ENCODE data around the gene CC2D2A.
A peak's percentile ranks its signal among the peaks of the same experiment; 100 is the strongest.

The CC2D2A gene

GRCh38 chr4:15544248-15544729 lies 74.6 kb downstream of the CC2D2A start:
- Histone ChIP-seq H3K4me1 (ENCODE audit: insufficient read depth, low read length) (no peaks in the 10 kb centered on the region), H3K4me3 (ENCODE audit: low read depth in 1 of 2, low read length in 2 of 2) (no peak overlapping the region), H3K27me3 (ENCODE audit: control insufficient read depth in 1 of 2, insufficient read depth in 2 of 2, low read length in 2 of 2) (no peaks in the 10 kb centered on the region), H3K27ac (ENCODE audit: low read depth, low read length) (no peak overlapping the region), H3K36me3 (ENCODE audit: insufficient read depth, low read length) (peaks cover 46% of the 10 kb centered on the region), H3K9me3 (ENCODE audit: low read length) (no peaks in the 10 kb centered on the region), H3K9ac (ENCODE audit: low read length) (no peak overlapping the region)

GRCh38 chr4:15545371-15545770 lies 75.7 kb downstream of the CC2D2A start:
- Histone ChIP-seq H3K9ac (ENCODE audit: low read length) (no peak overlapping the region), H3K4me1 (ENCODE audit: insufficient read depth, low read length) (no peaks in the 10 kb centered on the region), H3K9me3 (ENCODE audit: low read length) (no peaks in the 10 kb centered on the region), H3K36me3 (ENCODE audit: insufficient read depth, low read length) (peaks cover 44% of the 10 kb centered on the region), H3K27ac (ENCODE audit: low read depth, low read length) (no peak overlapping the region), H3K4me3 (ENCODE audit: low read depth in 1 of 2, low read length in 2 of 2) (no peak overlapping the region), H3K27me3 (ENCODE audit: control insufficient read depth in 1 of 2, insufficient read depth in 2 of 2, low read length in 2 of 2) (no peaks in the 10 kb centered on the region)

- H3K36me3 ChIP-seq (ENCODE audit: insufficient read depth, low read length), result peaks cover 44% of the 10 kb centered on the region
- H3K4me1 ChIP-seq (ENCODE audit: insufficient read depth, low read length), result no peaks in the 10 kb centered on the region
Observed at GRCh38 chr4:15547392-15547791, 77.7 kb downstream of the CC2D2A start.

GRCh38 chr4:15550491-15550890 lies 80.8 kb downstream of the CC2D2A start:
- Histone ChIP-seq H3K9me3 (ENCODE audit: low read length) (no peaks in the 10 kb centered on the region), H3K9ac (ENCODE audit: low read length) (no peak overlapping the region), H3K4me1 (ENCODE audit: insufficient read depth, low read length) (no peaks in the 10 kb centered on the region), H3K4me3 (ENCODE audit: low read depth in 1 of 2, low read length in 2 of 2) (no peak overlapping the region), H3K27me3 (ENCODE audit: control insufficient read depth in 1 of 2, insufficient read depth in 2 of 2, low read length in 2 of 2) (no peaks in the 10 kb centered on the region), H3K36me3 (ENCODE audit: insufficient read depth, low read length) (peaks cover 47% of the 10 kb centered on the region), H3K27ac (ENCODE audit: low read depth, low read length) (no peak overlapping the region)

More at GRCh38 chr4:15547392-15547791, 77.7 kb downstream of the CC2D2A start:
- Histone ChIP-seq H3K4me3 (ENCODE audit: low read depth in 1 of 2, low read length in 2 of 2) (no peak overlapping the region), H3K27ac (ENCODE audit: low read depth, low read length) (no peak overlapping the region), H3K27me3 (ENCODE audit: control insufficient read depth in 1 of 2, insufficient read depth in 2 of 2, low read length in 2 of 2) (no peaks in the 10 kb centered on the region), H3K9me3 (ENCODE audit: low read length) (no peaks in the 10 kb centered on the region), H3K9ac (ENCODE audit: low read length) (no peak overlapping the region)

- peaks cover 50% of the 10 kb centered on the region for H3K36me3 ChIP-seq (ENCODE audit: insufficient read depth, low read length)
- H3K27me3 ChIP-seq (ENCODE audit: control insufficient read depth in 1 of 2, insufficient read depth in 2 of 2, low read length in 2 of 2), result no peaks in the 10 kb centered on the region
- no peak overlapping the region for H3K9ac ChIP-seq (ENCODE audit: low read length)
- no peak overlapping the region for H3K27ac ChIP-seq (ENCODE audit: low read depth, low read length)
- no peak overlapping the region for H3K4me3 ChIP-seq (ENCODE audit: low read depth in 1 of 2, low read length in 2 of 2)
- H3K9me3 ChIP-seq (ENCODE audit: low read length), result no peaks in the 10 kb centered on the region
- no peaks in the 10 kb centered on the region for H3K4me1 ChIP-seq (ENCODE audit: insufficient read depth, low read length)
Observed at GRCh38 chr4:15551740-15552446, 82.2 kb downstream of the CC2D2A start.

GRCh38 chr4:15552557-15553362 lies 83.1 kb downstream of the CC2D2A start:
- Histone ChIP-seq H3K9ac (ENCODE audit: low read length) (no peak overlapping the region), H3K27me3 (ENCODE audit: control insufficient read depth in 1 of 2, insufficient read depth in 2 of 2, low read length in 2 of 2) (no peaks in the 10 kb centered on the region), H3K27ac (ENCODE audit: low read depth, low read length) (no peak overlapping the region), H3K4me3 (ENCODE audit: low read depth in 1 of 2, low read length in 2 of 2) (no peak overlapping the region), H3K36me3 (ENCODE audit: insufficient read depth, low read length) (peaks cover 57% of the 10 kb centered on the region), H3K9me3 (ENCODE audit: low read length) (no peaks in the 10 kb centered on the region), H3K4me1 (ENCODE audit: insufficient read depth, low read length) (no peaks in the 10 kb centered on the region)

- Histone ChIP-seq H3K4me1 (ENCODE audit: insufficient read depth, low read length) (peaks cover 4% of the 10 kb centered on the region), H3K9me3 (ENCODE audit: low read length) (no peaks in the 10 kb centered on the region), H3K36me3 (ENCODE audit: insufficient read depth, low read length) (peaks cover 60% of the 10 kb centered on the region), H3K4me3 (ENCODE audit: low read depth in 1 of 2, low read length in 2 of 2) (no peak overlapping the region), H3K9ac (ENCODE audit: low read length) (no peak overlapping the region), H3K27me3 (ENCODE audit: control insufficient read depth in 1 of 2, insufficient read depth in 2 of 2, low read length in 2 of 2) (no peaks in the 10 kb centered on the region), H3K27ac (ENCODE audit: low read depth, low read length) (no peak overlapping the region)
Observed at GRCh38 chr4:15556511-15557092, 86.9 kb downstream of the CC2D2A start.

- Histone ChIP-seq H3K4me1 (ENCODE audit: insufficient read depth, low read length) (peaks cover 16% of the 10 kb centered on the region), H3K4me3 (ENCODE audit: low read depth in 1 of 2, low read length in 2 of 2) (no peak overlapping the region), H3K9ac (ENCODE audit: low read length) (no peak overlapping the region), H3K36me3 (ENCODE audit: insufficient read depth, low read length) (peaks cover 50% of the 10 kb centered on the region), H3K27me3 (ENCODE audit: control insufficient read depth in 1 of 2, insufficient read depth in 2 of 2, low read length in 2 of 2) (no peaks in the 10 kb centered on the region), H3K9me3 (ENCODE audit: low read length) (no peaks in the 10 kb centered on the region), H3K27ac (ENCODE audit: low read depth, low read length) (no peak overlapping the region)
Observed at GRCh38 chr4:15557786-15558550, 88.3 kb downstream of the CC2D2A start.

GRCh38 chr4:15558561-15558960 lies 88.9 kb downstream of the CC2D2A start:
- H3K27ac ChIP-seq (ENCODE audit: low read depth, low read length), result no peak overlapping the region
- H3K27me3 ChIP-seq (ENCODE audit: control insufficient read depth in 1 of 2, insufficient read depth in 2 of 2, low read length in 2 of 2), result no peaks in the 10 kb centered on the region
- peaks cover 16% of the 10 kb centered on the region for H3K4me1 ChIP-seq (ENCODE audit: insufficient read depth, low read length)
- H3K9ac ChIP-seq (ENCODE audit: low read length), result no peak overlapping the region
- no peak overlapping the region for H3K4me3 ChIP-seq (ENCODE audit: low read depth in 1 of 2, low read length in 2 of 2)
- H3K36me3 ChIP-seq (ENCODE audit: insufficient read depth, low read length), result peaks cover 49% of the 10 kb centered on the region
- no peaks in the 10 kb centered on the region for H3K9me3 ChIP-seq (ENCODE audit: low read length)

- peaks cover 16% of the 10 kb centered on the region for H3K4me1 ChIP-seq (ENCODE audit: insufficient read depth, low read length)
- no peak overlapping the region for H3K4me3 ChIP-seq (ENCODE audit: low read depth in 1 of 2, low read length in 2 of 2)
- H3K9ac ChIP-seq (ENCODE audit: low read length), result no peak overlapping the region
- no peaks in the 10 kb centered on the region for H3K9me3 ChIP-seq (ENCODE audit: low read length)
- H3K27ac ChIP-seq (ENCODE audit: low read depth, low read length), result peak overlapping the region; percentile 6
- H3K36me3 ChIP-seq (ENCODE audit: insufficient read depth, low read length), result peaks cover 46% of the 10 kb centered on the region
- H3K27me3 ChIP-seq (ENCODE audit: control insufficient read depth in 1 of 2, insufficient read depth in 2 of 2, low read length in 2 of 2), result no peaks in the 10 kb centered on the region
Observed at GRCh38 chr4:15562114-15562513, 92.4 kb downstream of the CC2D2A start.

GRCh38 chr4:15562623-15563022 lies 92.9 kb downstream of the CC2D2A start:
- no peak overlapping the region for H3K4me3 ChIP-seq (ENCODE audit: low read depth in 1 of 2, low read length in 2 of 2)
- no peaks in the 10 kb centered on the region for H3K9me3 ChIP-seq (ENCODE audit: low read length)
- H3K27ac ChIP-seq (ENCODE audit: low read depth, low read length), result peak overlapping the region; percentile 6
- H3K9ac ChIP-seq (ENCODE audit: low read length), result no peak overlapping the region
- H3K36me3 ChIP-seq (ENCODE audit: insufficient read depth, low read length), result peaks cover 46% of the 10 kb centered on the region
- H3K4me1 ChIP-seq (ENCODE audit: insufficient read depth, low read length), result peaks cover 16% of the 10 kb centered on the region
- no peaks in the 10 kb centered on the region for H3K27me3 ChIP-seq (ENCODE audit: control insufficient read depth in 1 of 2, insufficient read depth in 2 of 2, low read length in 2 of 2)

Measured in muscle layer of colon (tissue), 2 donors.